H9 (cell line): ENCODE measurements around the gene ADAMTS18. TPM values are rescaled to one million over a fixed set of nuclear protein-coding genes. Genes with fewer than 3 reads are reported as not detected.

Experiments used
- DNase-seq: peaks from one replicate; pipeline ENCODE4 v3.0.0-alpha.2; 2017
- H2AFZ ChIP-seq: one replicate; pipeline ENCODE4 v1.6.1; 2013; ENCODE audit warnings: mild to moderate bottlenecking, low read length, control low read depth, moderate library complexity
- H2AK5ac ChIP-seq: 2 replicates; pipeline ENCODE4 v1.6.1; 2013; ENCODE audit warnings: low read length, control low read depth, mixed read lengths; ENCODE audit not compliant: insufficient read length
- H2BK120ac ChIP-seq: one replicate; pipeline ENCODE4 v1.6.1; 2013; ENCODE audit warnings: low read depth, mild to moderate bottlenecking, low read length, control low read depth, inconsistent platforms; ENCODE audit not compliant: poor library complexity, severe bottlenecking
- H2BK12ac ChIP-seq: 2 replicates; pipeline ENCODE4 v1.6.1; 2013; ENCODE audit warnings: low read length, control low read depth, mixed read lengths, low read depth; ENCODE audit not compliant: insufficient read length
- H2BK15ac ChIP-seq: 2 replicates; pipeline ENCODE4 v1.6.1; 2013; ENCODE audit warnings: low read depth, low read length, control low read depth
- H2BK20ac ChIP-seq: one replicate; pipeline ENCODE4 v1.6.1; 2013; ENCODE audit warnings: low read depth, mild to moderate bottlenecking, low read length, control low read depth, inconsistent platforms; ENCODE audit not compliant: poor library complexity, severe bottlenecking
- H2BK5ac ChIP-seq: 2 replicates; pipeline ENCODE4 v1.6.1; 2013; ENCODE audit warnings: low read length, control low read depth, mixed read lengths; ENCODE audit not compliant: insufficient read length
- H3K14ac ChIP-seq: 2 replicates; pipeline ENCODE4 v1.6.1; 2013; ENCODE audit warnings: low read length, control low read depth; ENCODE audit not compliant: insufficient read depth
- H3K18ac ChIP-seq: 2 replicates; pipeline ENCODE4 v1.6.1; 2013; ENCODE audit warnings: low read depth, mild to moderate bottlenecking, mixed read lengths, low read length, control low read depth; ENCODE audit not compliant: insufficient read length
- H3K23ac ChIP-seq: 2 replicates; pipeline ENCODE4 v1.6.1; 2013; ENCODE audit warnings: low read length, control low read depth, mixed read lengths, low read depth; ENCODE audit not compliant: insufficient read length
- H3K23me2 ChIP-seq: 2 replicates; pipeline ENCODE4 v1.6.1; 2013; ENCODE audit warnings: low read depth, mild to moderate bottlenecking, mixed read lengths, low read length, control low read depth; ENCODE audit not compliant: insufficient read length, poor library complexity, severe bottlenecking
- H3K27ac ChIP-seq: 2 replicates; pipeline ENCODE4 v1.5.1; 2013; ENCODE audit warnings: low read length, control low read depth, mixed read lengths, low read depth; ENCODE audit not compliant: insufficient read length
- H3K27me3 ChIP-seq: 2 replicates; pipeline ENCODE4 v1.6.1; 2013; ENCODE audit warnings: low read length, control low read depth, inconsistent platforms; ENCODE audit not compliant: insufficient read depth
- H3K4ac ChIP-seq: 2 replicates; pipeline ENCODE4 v1.6.1; 2013; ENCODE audit warnings: low read depth, mild to moderate bottlenecking, control low read depth, inconsistent platforms, low read length, moderate library complexity
- H3K4me1 ChIP-seq: 2 replicates; pipeline ENCODE4 v1.6.1; 2013; ENCODE audit warnings: low read length, control low read depth, inconsistent platforms; ENCODE audit not compliant: insufficient read depth
- H3K4me2 ChIP-seq: 2 replicates; pipeline ENCODE4 v1.6.1; 2013; ENCODE audit warnings: low read length, control low read depth, mixed read lengths; ENCODE audit not compliant: insufficient read length, insufficient read depth
- H3K56ac ChIP-seq: 2 replicates; pipeline ENCODE4 v1.6.1; 2013; ENCODE audit warnings: low read depth, mild to moderate bottlenecking, mixed read lengths, low read length, control low read depth; ENCODE audit not compliant: insufficient read length
- H3K79me1 ChIP-seq: 2 replicates; pipeline ENCODE4 v1.6.1; 2013; ENCODE audit warnings: low read depth, mild to moderate bottlenecking, moderate library complexity, low read length, control low read depth, inconsistent platforms; ENCODE audit not compliant: insufficient read depth, poor library complexity, severe bottlenecking
- H3K79me2 ChIP-seq: 2 replicates; pipeline ENCODE4 v1.6.1; 2013; ENCODE audit warnings: low read length, control low read depth, inconsistent platforms; ENCODE audit not compliant: insufficient read depth
- H3K9ac ChIP-seq: 2 replicates; pipeline ENCODE4 v1.6.1; 2013; ENCODE audit warnings: low read length, control low read depth, mixed read lengths; ENCODE audit not compliant: insufficient read length; ENCODE audit errors: extremely low read depth
- H3K9me3 ChIP-seq: one replicate; pipeline ENCODE4 v1.6.1; 2013; ENCODE audit warnings: low read depth, low read length, inconsistent platforms; ENCODE audit not compliant: control insufficient read depth
- H3T11ph ChIP-seq: one replicate; pipeline ENCODE4 v1.6.1; 2013; ENCODE audit warnings: mild to moderate bottlenecking, low read length, control low read depth, inconsistent platforms
- H4K20me1 ChIP-seq: one replicate; pipeline ENCODE4 v1.6.1; 2013; ENCODE audit not compliant: control insufficient read depth, insufficient read length, insufficient read depth
- H4K5ac ChIP-seq: 2 replicates; pipeline ENCODE4 v1.6.1; 2013; ENCODE audit warnings: low read depth, mild to moderate bottlenecking, mixed read lengths, low read length, control low read depth; ENCODE audit not compliant: insufficient read length
- H4K8ac ChIP-seq: replicated peaks from 2 replicates; pipeline ENCODE4 v1.6.1; 2013; ENCODE audit warnings: low read length, control low read depth, mixed read lengths, low read depth; ENCODE audit not compliant: insufficient read length
- H4K91ac ChIP-seq: 2 replicates; pipeline ENCODE4 v1.6.1; 2013; ENCODE audit warnings: low read depth, mild to moderate bottlenecking, moderate library complexity, mixed read lengths, low read length, control low read depth; ENCODE audit not compliant: insufficient read length
- H3K27ac Mint-ChIP-seq, 3 experiments: 2 replicates in 2 of 3; 3 replicates in 1 of 3; pipeline ENCODE4 v1.8.0; 2020 to 2021; ENCODE audit warnings: mixed read lengths in 3 of 3, mild to moderate bottlenecking in 1 of 3, moderate library complexity in 1 of 3
- H3K27me3 Mint-ChIP-seq: 2 replicates; pipeline ENCODE4 v1.8.0; 2021; ENCODE audit warnings: low read depth, mild to moderate bottlenecking, moderate library complexity, mixed read lengths
- H3K36me3 Mint-ChIP-seq, 3 experiments: 2 replicates in 2 of 3; 3 replicates in 1 of 3; pipeline ENCODE4 v1.8.0; 2020 to 2021; ENCODE audit warnings: low read depth in 3 of 3, mixed read lengths in 3 of 3; ENCODE audit not compliant: insufficient read depth in 1 of 3
- H3K4me1 Mint-ChIP-seq, 2 experiments: 2 replicates each; pipeline ENCODE4 v1.8.0; 2020; ENCODE audit warnings: mixed read lengths in 2 of 2
- H3K4me3 Mint-ChIP-seq, 2 experiments: 2 replicates in 1 of 2; 3 replicates in 1 of 2; pipeline ENCODE4 v1.8.0; 2020 to 2021; ENCODE audit warnings: mild to moderate bottlenecking in 2 of 2, mixed read lengths in 2 of 2, moderate library complexity in 1 of 2
- H3K9me3 Mint-ChIP-seq, 2 experiments: 2 replicates in 1 of 2; 3 replicates in 1 of 2; pipeline ENCODE4 v1.8.0; 2020; ENCODE audit warnings: mild to moderate bottlenecking in 2 of 2, mixed read lengths in 2 of 2, moderate library complexity in 1 of 2
- CTCF ChIP-seq: fragments of 200-600 bp; sonication (generic); conservative IDR thresholded peaks from 3 replicates; pipeline ENCODE4 v1.8.0; 2021; ENCODE audit warnings: antibody characterized with exemption, mild to moderate bottlenecking
- WGBS: extraction: QIAGEN DNeasy Blood & Tissue Kit; methylation state at CpG from one replicate; pipeline ENCODE4 v1.1.7; 2013; ENCODE audit warnings: missing lambda C conversion rate, low lambda C conversion rate, mixed read lengths; ENCODE audit not compliant: insufficient read length; ENCODE audit errors: extremely low coverage; 5-methylcytosine and 5-hydroxymethylcytosine counted together
- total RNA-seq: library from RNA; stranded (reverse); gene quantifications from 2 replicates; pipeline ENCODE4 v1.2.1, GENCODE V29; 2021

Gene ADAMTS18
- total RNA-seq, 1 experiment from 2014 or later = 0.07 TPM

- no peak for DNase-seq
- Histone ChIP-seq H2BK15ac (no peak overlapping the region), H2BK5ac (no peak overlapping the region), H2BK120ac (no peak overlapping the region), H4K91ac (no peak overlapping the region), H3K23me2 (no peaks in the 10 kb centered on the region), H3K18ac (no peak overlapping the region), H4K8ac (no peak overlapping the region), H3K79me1 (no peaks in the 10 kb centered on the region), H3K79me2 (no peaks in the 10 kb centered on the region), H3K14ac (no peak overlapping the region), H2BK20ac (no peak overlapping the region), H3T11ph (no peak overlapping the region), H4K20me1 (no peaks in the 10 kb centered on the region), H3K9me3 (no peaks in the 10 kb centered on the region), H4K5ac (no peak overlapping the region), H3K9ac (no peak overlapping the region), H3K23ac (no peak overlapping the region), H3K4ac (no peak overlapping the region), H2BK12ac (no peak overlapping the region), H3K4me2 (no peak overlapping the region), H2AK5ac (no peak overlapping the region), H3K4me1 (no peaks in the 10 kb centered on the region), H2AFZ (no peak overlapping the region), H3K27me3 (no peaks in the 10 kb centered on the region), H3K27ac (no peak overlapping the region), H3K56ac (no peak overlapping the region)
- Mint-ChIP-seq H3K4me3 (no peak overlapping the region), H3K9me3 (no peaks in the 10 kb centered on the region), H3K27me3 (no peaks in the 10 kb centered on the region), H3K36me3 (no peaks in the 10 kb centered on the region), H3K27ac (no peak overlapping the region), H3K4me1 (no peaks in the 10 kb centered on the region)
- no peak for TF ChIP-seq CTCF
- WGBS = no CpG with 5 or more reads among the region's 3 CpGs
Measured at GRCh38 chr16:77300256-77300655, 134.6 kb downstream of the ADAMTS18 start.
